GM12872 (cell line): ENCODE data around the gene KCNC3.

Source experiments
- CTCF ChIP-seq: IDR thresholded peaks from 3 replicates; pipeline ENCODE4 v1.5.1; 2011; ENCODE audit warnings: low read depth, mild to moderate bottlenecking, low read length, moderate library complexity; ENCODE audit not compliant: insufficient read depth

The KCNC3 gene

GRCh38 chr19:50368649-50369570, 39.7 kb upstream of the KCNC3 start:
- TF ChIP-seq CTCF = peak; percentile 81

- no peak for TF ChIP-seq CTCF
Observed at GRCh38 chr19:50365434-50366306, 36.5 kb upstream of the KCNC3 start, which contains the start of gene NAPSA. NAPSA (minus strand) TSS chr19:50365639; CDS start chr19:50365621, 18 bp downstream.

GRCh38 chr19:50362656-50363424, 33.7 kb upstream of the KCNC3 start:
- TF ChIP-seq CTCF = no peak

GRCh38 chr19:50362030-50362412, 32.8 kb upstream of the KCNC3 start:
- TF ChIP-seq CTCF = no peak

- TF ChIP-seq CTCF = no peak
Observed at GRCh38 chr19:50361290-50362029, 32.3 kb upstream of the KCNC3 start.

GRCh38 chr19:50359328-50359818, 30.2 kb upstream of the KCNC3 start:
- TF ChIP-seq CTCF = no peak
